HG03045 (cell line): ENCODE data around the gene ACVRL1.
"Not testable (repeated sequence)": the region's sequence is repeated elsewhere in the genome, so short reads cannot be mapped to it uniquely, and the experiment has no call there.

Experiments
- ATAC-seq: cut with Tn5 transposase; IDR thresholded peaks from one replicate; pipeline ENCODE4 v1.9.1; 2021; ENCODE audit warnings: mild to moderate bottlenecking, moderate library complexity; ENCODE audit not compliant: unreplicated experiment

Gene ACVRL1

GRCh38 chr12:51873251-51873994 is 33.9 kb upstream of the ACVRL1 start:
- ATAC-seq = no peak

GRCh38 chr12:51874000-51874399 is 33.3 kb upstream of the ACVRL1 start:
- no peak for ATAC-seq

GRCh38 chr12:51874486-51874885 is 32.8 kb upstream of the ACVRL1 start:
- no peak for ATAC-seq

- no peak for ATAC-seq
Measured at GRCh38 chr12:51879102-51879501, 28.2 kb upstream of the ACVRL1 start.

DNA sequence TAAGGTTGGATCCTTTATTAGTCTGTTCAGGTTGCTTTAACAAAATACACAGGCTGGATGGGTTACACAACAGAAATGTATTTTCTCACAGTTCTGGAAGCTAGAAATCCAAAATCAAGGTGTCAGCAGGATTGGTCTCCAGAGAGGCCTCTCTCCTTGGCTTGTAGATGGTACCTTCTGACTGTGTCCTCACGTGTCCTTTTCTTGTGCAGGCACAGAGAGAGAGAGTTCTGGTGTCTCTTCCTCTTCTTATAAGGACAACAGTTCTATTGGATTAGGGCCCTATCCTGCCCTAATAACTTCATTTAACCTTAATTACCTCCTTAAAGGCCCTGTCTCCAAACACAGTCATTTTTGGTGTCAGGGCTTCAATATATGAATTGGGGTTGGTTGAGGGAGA is 24.0 kb upstream of the ACVRL1 start:
- no peak for ATAC-seq

GRCh38 chr12:51883998-51884675 is 23.2 kb upstream of the ACVRL1 start:
- ATAC-seq = no peak

DNA sequence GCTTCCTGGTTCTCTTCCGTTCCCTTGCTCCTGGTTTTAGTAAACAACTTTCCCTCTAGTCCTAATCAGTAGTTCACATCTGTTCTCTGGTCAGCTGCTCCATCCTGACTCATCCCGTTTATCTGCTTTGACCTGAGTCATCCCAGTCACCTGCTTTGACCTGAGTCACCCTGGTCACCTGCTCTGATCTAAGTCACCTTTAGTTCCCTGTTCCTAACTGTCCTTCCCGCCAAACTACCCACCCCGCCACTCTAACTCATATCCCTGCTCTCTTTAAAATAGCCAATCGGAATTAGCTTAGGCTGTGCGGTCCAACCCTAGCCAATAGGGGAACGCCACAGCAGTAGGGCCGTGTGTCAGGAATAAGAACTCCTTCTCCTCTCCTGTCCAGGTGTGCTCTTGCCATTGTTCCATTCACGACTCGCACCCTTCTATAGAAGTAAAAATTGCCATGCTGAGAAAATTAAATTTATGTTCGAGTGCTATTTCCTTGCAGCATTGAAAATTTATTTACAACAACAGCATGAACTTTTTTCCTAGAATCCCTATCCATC is 22.6 kb upstream of the ACVRL1 start:
- ATAC-seq = no peak

DNA sequence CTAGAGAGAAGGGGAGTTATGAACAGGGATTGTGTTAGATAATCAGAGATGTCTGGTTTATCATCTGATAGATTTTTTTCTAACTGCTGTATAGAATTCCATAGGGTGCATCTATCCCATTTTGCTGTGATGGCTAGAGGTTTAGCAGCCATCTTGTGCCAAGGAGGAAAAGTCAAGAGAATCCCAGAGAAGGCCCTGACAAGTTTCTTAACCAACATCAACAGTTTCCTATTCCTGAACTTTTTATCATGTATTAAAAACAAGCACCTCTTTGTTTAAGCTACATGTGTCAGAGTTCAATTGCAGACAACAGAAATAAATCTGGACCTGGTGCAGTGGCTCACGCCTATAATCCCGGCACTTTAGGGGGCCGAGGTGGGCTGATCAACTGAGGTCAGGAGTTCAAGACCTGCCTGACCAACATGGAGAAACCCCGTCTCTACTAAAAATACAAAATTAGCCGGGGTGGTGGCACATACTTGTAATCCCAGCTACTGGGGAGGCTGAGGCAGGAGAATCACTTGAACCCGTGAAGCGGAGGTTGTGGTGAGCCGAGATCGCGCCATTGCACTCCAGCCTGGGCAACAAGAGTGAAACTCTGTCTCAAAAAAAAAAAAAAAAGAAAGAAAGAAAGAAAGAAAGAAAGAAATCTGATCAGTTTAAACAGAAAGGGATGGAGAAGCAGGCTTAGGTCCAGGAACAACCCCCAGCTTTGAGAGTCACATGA is 21.8 kb upstream of the ACVRL1 start:
- ATAC-seq = not testable (repeated sequence)

DNA sequence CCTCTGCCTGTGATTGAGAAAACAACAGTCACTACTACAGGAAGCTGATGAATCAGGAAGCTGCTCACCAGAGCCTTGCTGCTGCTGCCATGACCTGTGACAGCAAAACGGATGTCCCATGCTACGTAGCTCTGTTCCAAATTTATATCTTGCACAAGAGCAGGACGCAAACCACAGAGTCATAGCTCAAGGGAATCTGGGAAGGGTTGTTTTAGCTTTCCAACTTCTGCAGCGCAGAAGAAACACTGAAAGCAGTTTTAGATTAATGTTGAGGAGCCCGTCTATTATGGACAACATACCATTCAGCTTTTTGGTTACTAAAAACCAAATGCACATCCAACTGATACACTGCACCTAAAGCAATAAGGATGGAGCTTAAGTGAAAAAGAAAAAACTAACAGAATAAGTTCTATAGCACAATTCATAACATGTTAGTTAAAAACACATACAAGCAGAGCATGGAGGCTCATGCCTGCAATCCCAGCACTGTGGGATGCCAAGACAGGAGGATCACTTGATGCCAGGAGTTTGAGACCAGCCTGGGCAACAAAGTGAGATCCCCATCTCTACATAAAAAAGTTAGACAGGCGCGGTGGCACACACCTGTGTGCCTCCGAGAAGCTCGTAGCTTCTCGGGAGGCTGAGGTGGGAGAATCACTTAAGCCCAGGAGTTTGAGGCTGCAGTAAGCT is 21.1 kb upstream of the ACVRL1 start:
- ATAC-seq = no peak

GRCh38 chr12:51887476-51888315 is 19.6 kb upstream of the ACVRL1 start, which contains the start of gene ANKRD33:
ANKRD33 (plus strand) TSS chr12:51888103; CDS start chr12:51888187, 84 bp downstream.
- ATAC-seq = no peak

DNA sequence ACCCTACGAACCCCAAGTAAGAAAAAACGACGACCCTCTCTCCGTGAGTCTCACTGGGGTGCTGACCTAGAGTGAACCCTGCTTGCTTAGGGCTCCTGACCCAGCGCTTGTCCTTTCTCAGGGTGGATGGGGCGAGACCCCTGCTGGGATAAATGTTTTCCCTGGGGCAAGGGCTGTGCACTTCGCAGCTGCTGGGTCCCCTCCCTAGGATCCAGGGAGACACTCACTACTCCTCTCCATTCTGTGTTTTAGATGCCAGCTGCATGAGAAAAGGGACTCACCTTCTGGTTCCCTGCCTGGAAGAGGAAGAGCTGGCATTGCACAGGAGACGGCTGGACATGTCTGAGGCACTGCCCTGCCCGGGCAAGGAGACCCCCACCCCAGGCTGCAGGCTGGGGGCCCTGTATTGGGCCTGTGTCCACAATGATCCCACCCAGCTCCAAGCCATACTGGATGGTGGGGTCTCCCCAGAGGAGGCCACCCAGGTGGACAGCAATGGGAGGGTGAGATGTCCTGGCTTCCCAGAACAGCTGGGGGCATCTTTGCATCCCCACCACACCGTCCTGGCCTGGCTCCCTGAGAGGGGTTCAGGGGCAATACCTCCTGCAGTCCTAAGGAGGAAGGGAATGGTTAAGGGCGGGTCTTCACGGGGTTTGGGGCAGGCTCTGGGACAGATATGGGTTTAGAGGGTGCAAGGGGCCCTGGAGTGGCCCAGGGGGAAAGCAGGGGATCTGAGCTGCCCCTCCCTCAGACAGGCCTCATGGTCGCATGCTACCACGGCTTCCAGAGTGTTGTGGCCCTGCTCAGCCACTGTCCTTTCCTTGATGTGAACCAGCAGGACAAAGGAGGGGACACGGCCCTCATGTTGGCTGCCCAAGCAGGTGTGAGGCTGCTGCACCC is 18.7 kb upstream of the ACVRL1 start:
- no peak for ATAC-seq

GRCh38 chr12:51889216-51890132 is 17.8 kb upstream of the ACVRL1 start:
- no peak for ATAC-seq

- ATAC-seq = no peak
Measured at GRCh38 chr12:51890133-51890464, 17.2 kb upstream of the ACVRL1 start.

DNA sequence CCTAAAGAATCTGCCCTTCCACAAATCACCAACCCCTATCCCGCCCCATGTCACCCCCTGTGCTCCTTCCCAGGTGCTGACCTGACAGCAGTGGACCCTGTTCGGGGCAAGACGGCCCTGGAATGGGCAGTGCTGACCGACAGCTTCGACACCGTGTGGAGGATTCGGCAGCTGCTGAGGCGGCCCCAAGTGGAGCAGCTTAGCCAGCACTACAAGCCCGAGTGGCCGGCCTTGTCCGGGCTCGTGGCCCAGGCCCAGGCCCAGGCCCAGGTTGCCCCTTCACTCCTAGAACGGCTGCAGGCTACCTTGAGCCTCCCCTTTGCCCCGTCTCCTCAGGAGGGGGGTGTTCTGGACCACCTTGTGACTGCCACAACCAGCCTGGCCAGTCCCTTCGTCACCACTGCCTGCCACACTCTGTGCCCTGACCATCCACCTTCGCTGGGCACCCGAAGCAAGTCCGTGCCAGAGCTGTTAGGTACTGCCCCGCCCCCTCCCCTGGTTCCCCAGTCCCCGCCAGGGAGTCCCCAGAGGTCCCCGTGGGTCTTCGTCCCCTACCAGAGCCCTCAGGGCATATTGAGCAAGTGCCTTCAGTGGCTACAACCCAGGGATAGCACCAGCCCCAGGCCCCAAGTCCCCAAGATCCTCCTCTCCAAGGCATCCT is 16.7 kb upstream of the ACVRL1 start:
- no peak for ATAC-seq

DNA sequence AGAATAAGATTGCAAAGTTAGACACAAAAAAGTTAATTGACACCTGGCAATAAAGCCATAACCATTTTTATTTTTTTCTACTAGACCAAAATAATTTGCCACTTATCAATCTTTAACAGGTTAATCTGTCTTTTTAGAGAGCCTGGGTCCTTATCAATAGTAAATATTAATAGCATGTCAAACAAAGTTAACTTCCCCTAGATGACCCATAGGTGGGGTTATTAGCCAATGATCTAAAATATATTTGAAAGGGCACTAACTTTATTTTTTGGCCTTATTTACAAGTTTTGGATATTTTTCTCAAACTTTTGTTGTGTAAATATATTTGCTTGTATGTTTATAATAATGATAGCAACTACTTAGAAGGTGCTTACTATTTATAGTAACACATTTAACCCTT is 15.5 kb upstream of the ACVRL1 start:
- no peak for ATAC-seq

- ATAC-seq = no peak
Measured at GRCh38 chr12:51893786-51894185, 13.5 kb upstream of the ACVRL1 start.

DNA sequence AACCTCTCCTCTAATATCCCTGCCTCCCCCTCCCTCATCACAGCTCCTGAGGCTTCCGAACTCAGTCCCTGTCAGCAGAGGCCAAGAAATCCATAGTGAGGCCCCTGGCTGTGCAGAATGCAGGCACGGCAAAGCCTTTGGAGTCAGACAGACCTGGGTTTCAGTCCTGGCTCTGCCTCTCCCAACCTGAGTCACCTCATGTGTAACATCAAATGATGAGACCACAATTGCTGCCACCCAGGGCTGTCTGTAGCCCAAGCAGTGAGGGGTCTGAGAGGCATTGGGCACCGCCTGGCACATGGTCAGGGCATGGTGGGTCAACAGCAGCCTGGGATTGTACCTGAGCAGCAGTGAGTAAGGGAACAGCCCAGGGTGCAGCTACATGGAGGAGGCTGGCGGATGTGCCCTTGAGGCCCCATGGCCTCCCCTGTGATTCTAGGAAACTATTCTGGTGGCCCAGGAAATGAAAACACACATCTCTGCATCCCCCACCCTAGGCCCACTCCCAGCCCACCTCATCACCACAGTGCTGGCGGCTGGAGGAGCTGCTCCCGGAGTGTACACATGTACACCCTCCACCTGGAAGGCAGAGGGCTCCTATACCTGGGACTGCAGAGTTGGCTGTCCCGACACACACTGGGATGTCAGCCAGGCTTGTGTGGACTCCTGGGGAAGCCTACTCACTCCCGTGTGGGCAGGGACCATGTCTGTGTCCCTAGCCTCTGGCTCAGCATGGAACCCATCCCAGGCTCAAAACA is 11.7 kb upstream of the ACVRL1 start:
- ATAC-seq = no peak
